ENCODE results near the gene C4B. TPM values are rescaled to one million over a fixed set of nuclear protein-coding genes. Genes with fewer than 3 reads are reported as not detected.

C4B gene
- total and polyA plus RNA-seq, 2 experiments from 2014 or later: 0.57 TPM; not detected in 1

DNA sequence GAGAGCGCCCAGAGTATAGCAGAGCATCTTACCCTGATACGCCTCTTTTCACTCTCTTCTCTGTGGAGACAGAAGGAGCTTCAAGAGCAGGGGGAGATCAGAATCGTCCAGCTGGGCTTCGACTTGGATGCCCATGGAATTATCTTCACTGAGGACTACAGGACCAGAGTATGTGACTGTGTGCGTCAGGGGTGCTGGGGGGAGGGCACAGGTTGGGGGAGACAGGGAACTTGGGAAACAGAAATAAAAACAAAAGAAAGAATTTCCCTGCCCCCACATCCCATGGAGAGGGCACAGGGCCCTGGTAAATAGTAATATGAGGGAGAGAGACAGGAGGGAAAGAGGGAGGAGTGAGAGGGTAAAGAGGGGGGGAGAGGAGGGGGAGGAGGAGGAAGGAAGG lies 35.8 kb upstream of the C4B start:
- no peak overlapping the region for H3K27ac Mint-ChIP-seq
- Histone ChIP-seq H4K20me1 (replicated peaks; ENCODE audit: insufficient read depth) (no peaks in the 10 kb centered on the region; the same call in 1 of the 2 replicates), H3K27me3 (ENCODE audit: insufficient read depth) (no peaks in the 10 kb centered on the region), H3K36me3 (ENCODE audit: insufficient read depth) (no peaks in the 10 kb centered on the region), H3K4me2 (no peak overlapping the region), H3F3A (replicated peaks; ENCODE audit: low read depth) (no peaks in the 10 kb centered on the region), H3K9me2 (ENCODE audit: insufficient read depth) (no peaks in the 10 kb centered on the region), H3K27ac (ENCODE audit: low read depth) (no peak overlapping the region), H3K79me2 (replicated peaks; ENCODE audit: insufficient read depth) (no peaks in the 10 kb centered on the region), H2AFZ (no peak overlapping the region), H3K4me1 (ENCODE audit: insufficient read depth) (no peaks in the 10 kb centered on the region), H3K4me3 (no peak overlapping the region)
- DNase-seq (ENCODE audit: low spot score): no peak
- peaks cover 31% of the 10 kb centered on the region; the same call in 2 of the 3 replicates for H3K36me3 Mint-ChIP-seq (ENCODE audit: low read depth)
- peaks cover 2% of the 10 kb centered on the region for H3K27me3 Mint-ChIP-seq (ENCODE audit: insufficient read depth, low read depth, poor library complexity)
- no peaks in the 10 kb centered on the region; the same call in 2 of the 3 replicates for H3K4me1 Mint-ChIP-seq
- TF ChIP-seq, protein P1, sequence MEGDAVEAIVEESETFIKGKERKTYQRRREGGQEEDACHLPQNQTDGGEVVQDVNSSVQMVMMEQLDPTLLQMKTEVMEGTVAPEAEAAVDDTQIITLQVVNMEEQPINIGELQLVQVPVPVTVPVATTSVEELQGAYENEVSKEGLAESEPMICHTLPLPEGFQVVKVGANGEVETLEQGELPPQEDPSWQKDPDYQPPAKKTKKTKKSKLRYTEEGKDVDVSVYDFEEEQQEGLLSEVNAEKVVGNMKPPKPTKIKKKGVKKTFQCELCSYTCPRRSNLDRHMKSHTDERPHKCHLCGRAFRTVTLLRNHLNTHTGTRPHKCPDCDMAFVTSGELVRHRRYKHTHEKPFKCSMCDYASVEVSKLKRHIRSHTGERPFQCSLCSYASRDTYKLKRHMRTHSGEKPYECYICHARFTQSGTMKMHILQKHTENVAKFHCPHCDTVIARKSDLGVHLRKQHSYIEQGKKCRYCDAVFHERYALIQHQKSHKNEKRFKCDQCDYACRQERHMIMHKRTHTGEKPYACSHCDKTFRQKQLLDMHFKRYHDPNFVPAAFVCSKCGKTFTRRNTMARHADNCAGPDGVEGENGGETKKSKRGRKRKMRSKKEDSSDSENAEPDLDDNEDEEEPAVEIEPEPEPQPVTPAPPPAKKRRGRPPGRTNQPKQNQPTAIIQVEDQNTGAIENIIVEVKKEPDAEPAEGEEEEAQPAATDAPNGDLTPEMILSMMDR (conservative IDR thresholded peaks at IDR 0.05; ENCODE audit: low read depth in 2 of 2): no peak
- TF ChIP-seq STAT1 (IDR thresholded peaks at IDR 0.05; ENCODE audit: unreplicated experiment) (no peak), EZH2phosphoT487 (IDR thresholded peaks at IDR 0.05; ENCODE audit: unreplicated experiment) (no peak), JUNB (IDR thresholded peaks at IDR 0.05; ENCODE audit: unreplicated experiment) (no peak), ZNF114 (CRISPR knock-in tag; IDR thresholded peaks at IDR 0.05) (no peak)
- TF ChIP-seq, protein P2, sequence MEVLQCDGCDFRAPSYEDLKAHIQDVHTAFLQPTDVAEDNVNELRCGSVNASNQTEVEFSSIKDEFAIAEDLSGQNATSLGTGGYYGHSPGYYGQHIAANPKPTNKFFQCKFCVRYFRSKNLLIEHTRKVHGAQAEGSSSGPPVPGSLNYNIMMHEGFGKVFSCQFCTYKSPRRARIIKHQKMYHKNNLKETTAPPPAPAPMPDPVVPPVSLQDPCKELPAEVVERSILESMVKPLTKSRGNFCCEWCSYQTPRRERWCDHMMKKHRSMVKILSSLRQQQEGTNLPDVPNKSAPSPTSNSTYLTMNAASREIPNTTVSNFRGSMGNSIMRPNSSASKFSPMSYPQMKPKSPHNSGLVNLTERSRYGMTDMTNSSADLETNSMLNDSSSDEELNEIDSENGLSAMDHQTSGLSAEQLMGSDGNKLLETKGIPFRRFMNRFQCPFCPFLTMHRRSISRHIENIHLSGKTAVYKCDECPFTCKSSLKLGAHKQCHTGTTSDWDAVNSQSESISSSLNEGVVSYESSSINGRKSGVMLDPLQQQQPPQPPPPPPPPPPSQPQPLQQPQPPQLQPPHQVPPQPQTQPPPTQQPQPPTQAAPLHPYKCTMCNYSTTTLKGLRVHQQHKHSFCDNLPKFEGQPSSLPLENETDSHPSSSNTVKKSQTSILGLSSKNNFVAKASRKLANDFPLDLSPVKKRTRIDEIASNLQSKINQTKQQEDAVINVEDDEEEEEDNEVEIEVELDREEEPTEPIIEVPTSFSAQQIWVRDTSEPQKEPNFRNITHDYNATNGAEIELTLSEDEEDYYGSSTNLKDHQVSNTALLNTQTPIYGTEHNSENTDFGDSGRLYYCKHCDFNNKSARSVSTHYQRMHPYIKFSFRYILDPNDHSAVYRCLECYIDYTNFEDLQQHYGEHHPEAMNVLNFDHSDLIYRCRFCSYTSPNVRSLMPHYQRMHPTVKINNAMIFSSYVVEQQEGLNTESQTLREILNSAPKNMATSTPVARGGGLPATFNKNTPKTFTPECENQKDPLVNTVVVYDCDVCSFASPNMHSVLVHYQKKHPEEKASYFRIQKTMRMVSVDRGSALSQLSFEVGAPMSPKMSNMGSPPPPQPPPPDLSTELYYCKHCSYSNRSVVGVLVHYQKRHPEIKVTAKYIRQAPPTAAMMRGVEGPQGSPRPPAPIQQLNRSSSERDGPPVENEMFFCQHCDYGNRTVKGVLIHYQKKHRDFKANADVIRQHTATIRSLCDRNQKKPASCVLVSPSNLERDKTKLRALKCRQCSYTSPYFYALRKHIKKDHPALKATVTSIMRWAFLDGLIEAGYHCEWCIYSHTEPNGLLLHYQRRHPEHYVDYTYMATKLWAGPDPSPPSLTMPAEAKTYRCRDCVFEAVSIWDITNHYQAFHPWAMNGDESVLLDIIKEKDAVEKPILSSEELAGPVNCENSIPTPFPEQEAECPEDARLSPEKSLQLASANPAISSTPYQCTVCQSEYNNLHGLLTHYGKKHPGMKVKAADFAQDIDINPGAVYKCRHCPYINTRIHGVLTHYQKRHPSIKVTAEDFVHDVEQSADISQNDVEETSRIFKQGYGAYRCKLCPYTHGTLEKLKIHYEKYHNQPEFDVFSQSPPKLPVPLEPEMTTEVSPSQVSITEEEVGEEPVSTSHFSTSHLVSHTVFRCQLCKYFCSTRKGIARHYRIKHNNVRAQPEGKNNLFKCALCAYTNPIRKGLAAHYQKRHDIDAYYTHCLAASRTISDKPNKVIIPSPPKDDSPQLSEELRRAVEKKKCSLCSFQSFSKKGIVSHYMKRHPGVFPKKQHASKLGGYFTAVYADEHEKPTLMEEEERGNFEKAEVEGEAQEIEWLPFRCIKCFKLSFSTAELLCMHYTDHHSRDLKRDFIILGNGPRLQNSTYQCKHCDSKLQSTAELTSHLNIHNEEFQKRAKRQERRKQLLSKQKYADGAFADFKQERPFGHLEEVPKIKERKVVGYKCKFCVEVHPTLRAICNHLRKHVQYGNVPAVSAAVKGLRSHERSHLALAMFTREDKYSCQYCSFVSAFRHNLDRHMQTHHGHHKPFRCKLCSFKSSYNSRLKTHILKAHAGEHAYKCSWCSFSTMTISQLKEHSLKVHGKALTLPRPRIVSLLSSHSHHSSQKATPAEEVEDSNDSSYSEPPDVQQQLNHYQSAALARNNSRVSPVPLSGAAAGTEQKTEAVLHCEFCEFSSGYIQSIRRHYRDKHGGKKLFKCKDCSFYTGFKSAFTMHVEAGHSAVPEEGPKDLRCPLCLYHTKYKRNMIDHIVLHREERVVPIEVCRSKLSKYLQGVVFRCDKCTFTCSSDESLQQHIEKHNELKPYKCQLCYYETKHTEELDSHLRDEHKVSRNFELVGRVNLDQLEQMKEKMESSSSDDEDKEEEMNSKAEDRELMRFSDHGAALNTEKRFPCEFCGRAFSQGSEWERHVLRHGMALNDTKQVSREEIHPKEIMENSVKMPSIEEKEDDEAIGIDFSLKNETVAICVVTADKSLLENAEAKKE (CRISPR knock-in tag; IDR thresholded peaks at IDR 0.05): no peak
- no peak; the same call in 2 of the 3 replicates for ATAC-seq
- peaks cover 31% of the 10 kb centered on the region for H3K9me3 Mint-ChIP-seq
- H3K4me3 Mint-ChIP-seq: no peak overlapping the region

All from GM23338 (cell line).